Measurements from ENCODE around the gene ZDHHC20. TPM values are rescaled to one million over a fixed set of nuclear protein-coding genes. Genes with fewer than 3 reads are reported as not detected.

ZDHHC20 gene
- total RNA-seq, 1 experiment from 2014 or later: 129 TPM

GRCh38 chr13:21453387-21454081 lies 5.6 kb downstream of the ZDHHC20 start:
- Histone ChIP-seq H3K27ac (ENCODE audit: low read length) (no peak overlapping the region), H3K9ac (ENCODE audit: low read length) (no peak overlapping the region), H3K4me1 (ENCODE audit: low read length) (peaks cover 14% of the 10 kb centered on the region), H2AFZ (ENCODE audit: low read length) (no peak overlapping the region), H3K79me2 (ENCODE audit: low read length) (peaks cover 94% of the 10 kb centered on the region), H3K4me2 (ENCODE audit: low read depth, low read length, poor library complexity, severe bottlenecking) (no peak overlapping the region), H4K20me1 (ENCODE audit: insufficient read depth, low read depth, low read length) (peaks cover 9% of the 10 kb centered on the region; the same call in 1 of the 2 replicates), H3K36me3 (ENCODE audit: insufficient read depth, low read length) (peaks cover 19% of the 10 kb centered on the region), H3K9me2 (replicated peaks; ENCODE audit: insufficient read depth, low read length) (no peaks in the 10 kb centered on the region), H3K4me3 (ENCODE audit: low read length) (no peak overlapping the region), H3K27me3 (ENCODE audit: low read length) (no peaks in the 10 kb centered on the region), H3K9me3 (ENCODE audit: low read length) (peaks cover 20% of the 10 kb centered on the region)
- DNase-seq: no peak

- H3K27me3 ChIP-seq (ENCODE audit: low read length): no peaks in the 10 kb centered on the region
- no peaks in the 10 kb centered on the region for H4K20me1 ChIP-seq (ENCODE audit: insufficient read depth, low read depth, low read length)
These were observed 8.2 kb downstream of the ZDHHC20 start for GRCh38 chr13:21450936-21451335.

GRCh38 chr13:21446656-21447055 lies 12.4 kb downstream of the ZDHHC20 start:
- no peak overlapping the region for H3K4me2 ChIP-seq (ENCODE audit: low read depth, low read length, poor library complexity, severe bottlenecking)
- no peaks in the 10 kb centered on the region for H3K4me1 ChIP-seq (ENCODE audit: low read length)
- H3K4me3 ChIP-seq (ENCODE audit: low read length): no peak overlapping the region
- H3K9ac ChIP-seq (ENCODE audit: low read length): no peak overlapping the region
- H2AFZ ChIP-seq (ENCODE audit: low read length): no peak overlapping the region
- H3K79me2 ChIP-seq (ENCODE audit: low read length): peaks cover 80% of the 10 kb centered on the region
- DNase-seq: no peak
- no peaks in the 10 kb centered on the region for H3K27me3 ChIP-seq (ENCODE audit: low read length)
- H3K27ac ChIP-seq (ENCODE audit: low read length): no peak overlapping the region
- peaks cover 4% of the 10 kb centered on the region; the same call in 1 of the 2 replicates for H3K9me3 ChIP-seq (ENCODE audit: low read length)
- H3K9me2 ChIP-seq (replicated peaks; ENCODE audit: insufficient read depth, low read length): no peaks in the 10 kb centered on the region
- H3K36me3 ChIP-seq (ENCODE audit: insufficient read depth, low read length): peaks cover 7% of the 10 kb centered on the region
- no peaks in the 10 kb centered on the region for H4K20me1 ChIP-seq (ENCODE audit: insufficient read depth, low read depth, low read length)

More at GRCh38 chr13:21450936-21451335, 8.2 kb downstream of the ZDHHC20 start:
- Histone ChIP-seq H3K9ac (ENCODE audit: low read length) (no peak overlapping the region), H3K4me1 (ENCODE audit: low read length) (no peaks in the 10 kb centered on the region), H3K9me3 (ENCODE audit: low read length) (peaks cover 20% of the 10 kb centered on the region), H3K4me2 (ENCODE audit: low read depth, low read length, poor library complexity, severe bottlenecking) (no peak overlapping the region), H3K36me3 (ENCODE audit: insufficient read depth, low read length) (peaks cover 19% of the 10 kb centered on the region), H3K27ac (ENCODE audit: low read length) (no peak overlapping the region), H2AFZ (ENCODE audit: low read length) (no peak overlapping the region), H3K9me2 (replicated peaks; ENCODE audit: insufficient read depth, low read length) (no peaks in the 10 kb centered on the region), H3K79me2 (ENCODE audit: low read length) (peaks cover 80% of the 10 kb centered on the region), H3K4me3 (ENCODE audit: low read length) (no peak overlapping the region)
- no peak for DNase-seq

GRCh38 chr13:21445759-21446158 lies 13.3 kb downstream of the ZDHHC20 start:
- H3K9me2 ChIP-seq (replicated peaks; ENCODE audit: insufficient read depth, low read length): no peaks in the 10 kb centered on the region
- no peak overlapping the region for H3K9ac ChIP-seq (ENCODE audit: low read length)
- H2AFZ ChIP-seq (ENCODE audit: low read length): no peak overlapping the region
- no peaks in the 10 kb centered on the region for H4K20me1 ChIP-seq (ENCODE audit: insufficient read depth, low read depth, low read length)
- H3K4me2 ChIP-seq (ENCODE audit: low read depth, low read length, poor library complexity, severe bottlenecking): no peak overlapping the region
- H3K4me1 ChIP-seq (ENCODE audit: low read length): no peaks in the 10 kb centered on the region
- peaks cover 7% of the 10 kb centered on the region for H3K36me3 ChIP-seq (ENCODE audit: insufficient read depth, low read length)
- H3K27me3 ChIP-seq (ENCODE audit: low read length): no peaks in the 10 kb centered on the region
- DNase-seq: no peak
- H3K27ac ChIP-seq (ENCODE audit: low read length): no peak overlapping the region
- H3K79me2 ChIP-seq (ENCODE audit: low read length): peaks cover 78% of the 10 kb centered on the region
- H3K4me3 ChIP-seq (ENCODE audit: low read length): no peak overlapping the region
- peaks cover 4% of the 10 kb centered on the region; the same call in 1 of the 2 replicates for H3K9me3 ChIP-seq (ENCODE audit: low read length)

GRCh38 chr13:21443171-21443570 lies 15.9 kb downstream of the ZDHHC20 start:
- no peak for DNase-seq
- no peak overlapping the region for H3K9ac ChIP-seq (ENCODE audit: low read length)
- peaks cover 2% of the 10 kb centered on the region for H3K9me3 ChIP-seq (ENCODE audit: low read length)
- no peaks in the 10 kb centered on the region for H4K20me1 ChIP-seq (ENCODE audit: insufficient read depth, low read depth, low read length)
- no peaks in the 10 kb centered on the region for H3K9me2 ChIP-seq (replicated peaks; ENCODE audit: insufficient read depth, low read length)
- H2AFZ ChIP-seq (ENCODE audit: low read length): no peak overlapping the region
- peaks cover 87% of the 10 kb centered on the region for H3K79me2 ChIP-seq (ENCODE audit: low read length)
- no peak overlapping the region for H3K4me2 ChIP-seq (ENCODE audit: low read depth, low read length, poor library complexity, severe bottlenecking)
- no peaks in the 10 kb centered on the region for H3K36me3 ChIP-seq (ENCODE audit: insufficient read depth, low read length)
- no peaks in the 10 kb centered on the region for H3K27me3 ChIP-seq (ENCODE audit: low read length)
- H3K4me1 ChIP-seq (ENCODE audit: low read length): no peaks in the 10 kb centered on the region
- H3K4me3 ChIP-seq (ENCODE audit: low read length): no peak overlapping the region
- no peak overlapping the region for H3K27ac ChIP-seq (ENCODE audit: low read length)

- Histone ChIP-seq H3K4me2 (ENCODE audit: low read depth, low read length, poor library complexity, severe bottlenecking) (no peak overlapping the region), H3K27ac (ENCODE audit: low read length) (no peak overlapping the region), H3K4me3 (ENCODE audit: low read length) (no peak overlapping the region), H3K9ac (ENCODE audit: low read length) (no peak overlapping the region), H3K79me2 (ENCODE audit: low read length) (peaks cover 94% of the 10 kb centered on the region), H3K36me3 (ENCODE audit: insufficient read depth, low read length) (peaks cover 6% of the 10 kb centered on the region), H3K9me2 (replicated peaks; ENCODE audit: insufficient read depth, low read length) (no peaks in the 10 kb centered on the region), H4K20me1 (ENCODE audit: insufficient read depth, low read depth, low read length) (no peaks in the 10 kb centered on the region), H2AFZ (ENCODE audit: low read length) (no peak overlapping the region), H3K27me3 (ENCODE audit: low read length) (no peaks in the 10 kb centered on the region), H3K4me1 (ENCODE audit: low read length) (peaks cover 2% of the 10 kb centered on the region; the same call in 1 of the 2 replicates), H3K9me3 (ENCODE audit: low read length) (peaks cover 2% of the 10 kb centered on the region)
- DNase-seq: no peak
These were observed 22.5 kb downstream of the ZDHHC20 start for GRCh38 chr13:21436582-21436981.

GRCh38 chr13:21435687-21436151 lies 23.4 kb downstream of the ZDHHC20 start:
- no peaks in the 10 kb centered on the region for H3K9me2 ChIP-seq (replicated peaks; ENCODE audit: insufficient read depth, low read length)
- H3K36me3 ChIP-seq (ENCODE audit: insufficient read depth, low read length): peaks cover 6% of the 10 kb centered on the region
- H3K79me2 ChIP-seq (ENCODE audit: low read length): peaks cover 96% of the 10 kb centered on the region
- no peak overlapping the region for H3K4me2 ChIP-seq (ENCODE audit: low read depth, low read length, poor library complexity, severe bottlenecking)
- H3K4me1 ChIP-seq (ENCODE audit: low read length): peaks cover 10% of the 10 kb centered on the region
- H3K9ac ChIP-seq (ENCODE audit: low read length): no peak overlapping the region
- no peaks in the 10 kb centered on the region for H3K27me3 ChIP-seq (ENCODE audit: low read length)
- H4K20me1 ChIP-seq (ENCODE audit: insufficient read depth, low read depth, low read length): no peaks in the 10 kb centered on the region
- H2AFZ ChIP-seq (ENCODE audit: low read length): no peak overlapping the region
- DNase-seq: no peak
- no peak overlapping the region for H3K27ac ChIP-seq (ENCODE audit: low read length)
- H3K4me3 ChIP-seq (ENCODE audit: low read length): no peak overlapping the region
- peaks cover 1% of the 10 kb centered on the region for H3K9me3 ChIP-seq (ENCODE audit: low read length)

GRCh38 chr13:21435231-21435630 lies 23.9 kb downstream of the ZDHHC20 start:
- H3K9me3 ChIP-seq (ENCODE audit: low read length): no peaks in the 10 kb centered on the region; the same call in none of the 2 replicates
- H3K4me2 ChIP-seq (ENCODE audit: low read depth, low read length, poor library complexity, severe bottlenecking): no peak overlapping the region
- H3K9ac ChIP-seq (ENCODE audit: low read length): no peak overlapping the region
- H3K36me3 ChIP-seq (ENCODE audit: insufficient read depth, low read length): peaks cover 6% of the 10 kb centered on the region
- no peaks in the 10 kb centered on the region for H3K27me3 ChIP-seq (ENCODE audit: low read length)
- peaks cover 96% of the 10 kb centered on the region for H3K79me2 ChIP-seq (ENCODE audit: low read length)
- no peak overlapping the region for H2AFZ ChIP-seq (ENCODE audit: low read length)
- no peak overlapping the region for H3K4me3 ChIP-seq (ENCODE audit: low read length)
- peaks cover 15% of the 10 kb centered on the region for H3K4me1 ChIP-seq (ENCODE audit: low read length)
- H3K9me2 ChIP-seq (replicated peaks; ENCODE audit: insufficient read depth, low read length): no peaks in the 10 kb centered on the region
- H3K27ac ChIP-seq (ENCODE audit: low read length): no peak overlapping the region
- DNase-seq: no peak
- no peaks in the 10 kb centered on the region for H4K20me1 ChIP-seq (ENCODE audit: insufficient read depth, low read depth, low read length)
